Transverse colon (tissue), 4 donors: ENCODE data around the gene MLC1.

Experiments
- CTCF ChIP-seq, 5 experiments: fragments of 200-600 bp in 3 of 5; fragments of 450-650 bp in 2 of 5; sonication (generic) in 3 of 5; IDR thresholded peaks; 1 replicate in 2 of 5; 2 replicates in 3 of 5; pipeline ENCODE4 v1.5.1; 2016 to 2017; ENCODE audit warnings: antibody characterized with exemption in 5 of 5, inconsistent platforms in 3 of 5, mild to moderate bottlenecking in 2 of 5, moderate library complexity in 1 of 5
- EP300 ChIP-seq: sonication (generic); formaldehyde crosslinking; IDR thresholded peaks from one replicate; pipeline ENCODE4 v1.6.1; 2017; ENCODE audit warnings: antibody characterized with exemption, low read depth
- POLR2A ChIP-seq: fragments of 450-650 bp; IDR thresholded peaks from one replicate; pipeline ENCODE4 v1.6.1; 2016; ENCODE audit warnings: antibody characterized with exemption, mild to moderate bottlenecking, moderate library complexity
- POLR2AphosphoS5 ChIP-seq, 3 donors: sonication (generic); formaldehyde crosslinking; IDR thresholded peaks; one replicate each; pipeline ENCODE4 v1.6.1; 2016; ENCODE audit warnings: antibody characterized with exemption in 3 of 3

- TF ChIP-seq CTCF (IDR thresholded peaks at IDR 0.05) (no peak), POLR2AphosphoS5 (IDR thresholded peaks at IDR 0.05) (no peak), POLR2A (no peak), EP300 (no peak)
Measured at GRCh38 chr22:50047346-50047745, 37.9 kb downstream of the MLC1 start.
